NCI-H1048 (cell line): ENCODE data around the gene PRSS38.
"Not testable (repeated sequence)": the region's sequence is repeated elsewhere in the genome, so short reads cannot be mapped to it uniquely, and the experiment has no call there.

Experiments
- DNase-seq: peaks from one replicate; lab custom pipeline; 2025; lab: John Stamatoyannopoulos, UW

The PRSS38 gene

GRCh38 chr1:227844320-227845146, 29.1 kb downstream of the PRSS38 start:
- DNase-seq, result no peak

DNA sequence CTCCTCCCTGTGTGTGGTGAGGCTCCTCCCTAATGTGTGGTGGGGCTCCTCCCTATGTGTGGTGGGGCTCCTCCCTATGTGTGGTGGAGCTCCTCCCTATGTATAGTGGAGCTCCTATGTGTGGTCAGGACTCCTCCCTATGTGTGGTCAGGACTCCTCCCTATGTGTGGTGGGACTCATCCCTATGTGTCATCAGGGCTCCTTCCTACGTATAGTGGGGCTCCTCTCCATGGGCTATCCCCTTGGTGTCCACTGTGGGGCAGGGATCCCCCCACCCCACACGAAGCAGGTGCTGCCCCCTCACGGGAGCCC, 29.6 kb downstream of the PRSS38 start:
- DNase-seq, result no peak

- DNase-seq, result no peak
These were observed 30.0 kb downstream of the PRSS38 start for GRCh38 chr1:227845519-227845918.

DNA sequence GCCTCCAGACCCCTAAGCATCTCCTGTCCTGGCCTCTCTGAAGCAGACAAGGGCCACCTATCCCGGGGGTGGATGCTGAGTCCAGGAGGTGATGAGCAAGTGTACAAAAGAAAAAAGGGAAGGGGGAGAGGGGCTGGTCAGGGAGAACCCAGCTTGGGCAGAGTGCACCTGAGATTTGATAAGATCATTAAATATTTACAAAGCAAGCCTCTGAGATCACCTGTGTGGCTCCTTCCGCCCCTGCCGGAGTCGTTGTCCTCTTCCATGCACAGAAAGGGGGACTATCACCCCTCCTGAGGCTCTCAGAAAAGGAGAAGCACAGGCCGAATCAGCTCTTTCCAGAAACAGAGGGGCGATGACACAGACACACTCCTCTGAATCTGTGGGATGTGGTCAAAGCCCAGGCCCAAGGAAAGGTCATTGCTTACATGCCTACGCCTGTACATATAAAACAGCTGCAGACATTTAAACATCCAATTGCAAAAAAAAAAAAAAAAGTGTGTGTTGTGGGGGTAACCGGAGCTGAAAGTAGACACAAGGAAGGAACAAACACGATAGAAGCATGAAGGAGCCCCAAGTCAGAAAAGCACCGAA, 30.9 kb downstream of the PRSS38 start:
- no peak for DNase-seq

DNA sequence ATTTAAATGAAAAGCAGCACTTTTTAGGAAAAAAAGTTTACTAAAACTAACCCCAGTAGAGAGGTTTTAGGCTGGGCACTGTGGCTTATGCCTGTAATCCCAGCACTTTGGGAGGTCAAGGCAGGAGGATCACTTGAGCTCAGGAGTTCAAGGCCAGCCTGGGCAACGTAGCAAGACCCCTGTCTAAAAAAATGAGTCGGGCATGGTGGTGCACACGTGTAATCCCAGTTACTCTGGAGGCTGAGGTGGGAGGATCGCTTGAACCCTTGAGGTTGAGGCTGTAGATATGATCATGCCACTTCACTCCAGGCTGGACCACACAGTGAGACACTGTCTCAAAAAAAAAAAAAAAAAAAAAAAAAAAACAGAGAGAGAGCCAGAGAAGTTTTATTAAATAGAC, 31.6 kb downstream of the PRSS38 start:
- DNase-seq, result not testable (repeated sequence)

DNA sequence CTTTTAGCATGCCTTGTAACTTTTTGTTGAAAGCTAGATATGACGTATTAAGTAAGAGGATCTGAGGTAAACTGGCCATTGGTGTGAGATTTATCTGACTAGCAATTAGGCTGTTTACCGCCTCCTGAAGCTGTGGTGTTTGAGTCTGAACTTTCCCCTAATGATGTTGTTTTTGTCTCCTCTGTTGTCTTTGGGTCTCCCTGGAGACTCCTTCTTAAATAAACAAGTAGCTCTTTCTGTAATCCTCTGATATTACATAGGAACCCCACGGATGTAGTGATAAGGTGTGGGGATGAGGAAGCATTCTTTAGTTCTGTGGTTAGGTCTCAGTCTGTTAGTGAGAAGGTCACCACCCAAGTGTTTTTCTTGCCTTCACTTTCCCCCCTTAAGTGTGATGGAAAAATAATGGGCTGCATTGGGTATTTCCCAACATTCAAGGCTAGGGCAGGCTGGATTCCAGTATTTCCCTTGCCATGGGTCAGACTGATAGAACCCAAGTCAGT, 33.0 kb downstream of the PRSS38 start:
- no peak for DNase-seq

DNA sequence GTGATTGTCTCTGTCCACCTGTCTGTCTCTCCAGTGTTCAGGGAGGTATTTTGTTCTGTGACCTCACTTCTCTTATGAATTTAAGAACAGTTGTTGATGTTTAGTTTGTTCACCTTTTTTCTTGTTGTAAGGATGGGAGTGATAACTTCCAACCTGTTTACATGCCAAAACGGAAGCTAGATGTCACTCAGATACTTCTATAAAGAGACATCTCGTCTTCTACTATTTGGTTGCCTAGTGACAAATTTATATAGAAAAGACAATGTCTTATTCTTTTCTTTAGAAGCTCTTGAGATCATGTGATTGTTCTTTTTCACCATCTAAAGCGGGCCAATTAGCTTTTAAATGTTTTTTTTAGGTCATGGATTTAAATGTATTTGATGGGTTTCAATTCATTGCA, 33.8 kb downstream of the PRSS38 start:
- no peak for DNase-seq

DNA sequence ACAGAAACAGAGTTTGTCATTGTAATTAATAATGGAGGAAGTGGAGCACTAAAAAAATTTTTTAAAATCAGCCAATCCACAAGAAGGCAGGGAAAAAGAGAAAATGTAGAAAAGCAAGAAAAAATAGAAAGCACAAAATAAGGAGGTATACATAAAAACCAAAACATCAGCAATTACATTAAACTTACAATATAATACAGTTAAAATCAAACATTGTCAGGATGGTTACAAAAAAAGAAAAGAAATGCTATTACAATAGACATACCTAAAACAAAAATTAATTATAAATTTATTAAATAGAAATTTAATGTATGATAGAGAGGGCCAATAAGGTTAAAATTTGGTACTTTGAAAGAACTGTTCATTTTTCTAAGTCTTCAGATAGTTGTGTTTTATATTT, 38.7 kb downstream of the PRSS38 start:
- no peak for DNase-seq

DNA sequence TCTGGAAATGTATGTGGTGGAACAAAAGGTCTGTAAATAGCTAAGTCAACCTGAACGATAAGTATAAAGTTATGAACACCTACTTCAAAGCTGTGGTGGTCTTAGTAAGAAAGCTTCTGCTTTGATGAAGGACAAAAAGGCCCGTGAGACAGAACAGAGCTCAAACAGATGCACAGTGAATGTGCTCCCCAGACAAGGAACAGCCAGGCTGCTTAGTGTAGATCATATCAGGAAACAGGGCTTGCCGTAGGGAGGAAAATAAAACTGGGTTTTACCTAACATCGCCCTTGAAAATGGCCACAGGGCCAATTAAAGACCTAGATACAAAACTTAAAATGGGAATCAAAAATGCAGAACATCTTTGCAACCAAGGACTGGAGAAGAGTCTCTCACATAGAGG, 40.2 kb downstream of the PRSS38 start:
- DNase-seq, result no peak

- no peak for DNase-seq
These were observed 40.8 kb downstream of the PRSS38 start for GRCh38 chr1:227856147-227856858.

GRCh38 chr1:227864882-227865281, 49.4 kb downstream of the PRSS38 start:
- no peak for DNase-seq

GRCh38 chr1:227869279-227869842, 53.9 kb downstream of the PRSS38 start:
- DNase-seq, result no peak

- DNase-seq, result no peak
These were observed 54.4 kb downstream of the PRSS38 start for GRCh38 chr1:227869851-227870305.

- no peak for DNase-seq
These were observed 54.9 kb downstream of the PRSS38 start for GRCh38 chr1:227870366-227870765.

- not testable (repeated sequence) for DNase-seq
These were observed 56.4 kb downstream of the PRSS38 start for GRCh38 chr1:227871892-227872291.

GRCh38 chr1:227877810-227878209, 62.3 kb downstream of the PRSS38 start:
- DNase-seq, result not testable (repeated sequence)

- DNase-seq, result no peak
These were observed 65.0 kb downstream of the PRSS38 start for GRCh38 chr1:227880342-227880924.

DNA sequence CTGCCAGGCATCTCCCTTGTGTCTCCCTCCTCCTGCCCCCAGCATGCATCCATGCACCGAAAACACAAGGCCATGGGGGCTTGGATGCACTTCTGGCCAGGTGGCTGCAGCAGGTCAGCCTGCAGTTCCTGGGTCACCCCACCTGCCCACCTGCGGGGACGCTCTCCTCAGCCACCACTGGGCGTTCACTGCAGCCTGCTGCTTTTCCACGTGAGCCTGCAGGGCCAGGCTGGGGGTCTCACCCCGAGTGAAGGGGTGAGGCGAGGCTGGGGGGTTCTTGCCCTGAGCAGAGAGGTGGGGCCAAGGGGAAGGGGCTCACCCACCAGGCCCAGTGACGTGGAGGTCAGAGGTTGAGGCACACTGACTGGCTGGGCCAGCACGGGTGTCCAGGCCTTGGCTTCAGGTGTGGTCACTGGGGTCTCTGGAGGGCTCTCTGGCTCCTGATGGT, 67.6 kb downstream of the PRSS38 start:
- DNase-seq, result no peak

DNA sequence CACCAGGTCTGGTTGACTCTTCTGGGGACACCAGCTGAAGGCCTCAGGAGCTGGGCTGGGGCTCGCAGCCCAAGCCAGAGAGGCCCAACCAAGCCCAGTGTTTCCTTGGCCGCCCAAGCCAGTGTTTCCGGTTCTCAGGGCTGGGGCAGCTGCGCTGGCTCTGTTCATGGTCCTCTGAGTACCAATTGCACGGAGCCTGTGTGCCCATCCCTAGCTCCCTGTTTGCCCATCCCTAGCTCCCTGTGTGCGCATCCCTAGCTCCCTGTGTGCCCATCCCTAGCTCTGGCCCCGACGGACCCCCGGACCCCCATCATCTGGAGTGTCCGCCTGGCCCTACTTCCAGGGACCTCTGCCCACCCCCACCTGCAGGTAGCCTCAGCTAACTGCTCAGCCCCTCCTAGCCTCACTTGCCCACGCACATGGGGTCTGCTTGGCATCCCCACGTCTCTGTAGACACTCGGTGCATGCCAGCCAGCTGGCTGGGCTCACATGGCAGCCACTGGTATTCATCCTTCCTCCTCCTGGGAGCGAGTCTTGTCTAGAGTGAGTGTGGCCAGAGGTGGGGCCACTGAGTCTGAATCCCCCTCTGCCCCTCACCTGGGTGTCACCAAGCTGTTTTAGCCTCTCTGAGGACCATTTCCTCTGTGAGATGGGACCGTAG, 68.3 kb downstream of the PRSS38 start:
- DNase-seq, result no peak

DNA sequence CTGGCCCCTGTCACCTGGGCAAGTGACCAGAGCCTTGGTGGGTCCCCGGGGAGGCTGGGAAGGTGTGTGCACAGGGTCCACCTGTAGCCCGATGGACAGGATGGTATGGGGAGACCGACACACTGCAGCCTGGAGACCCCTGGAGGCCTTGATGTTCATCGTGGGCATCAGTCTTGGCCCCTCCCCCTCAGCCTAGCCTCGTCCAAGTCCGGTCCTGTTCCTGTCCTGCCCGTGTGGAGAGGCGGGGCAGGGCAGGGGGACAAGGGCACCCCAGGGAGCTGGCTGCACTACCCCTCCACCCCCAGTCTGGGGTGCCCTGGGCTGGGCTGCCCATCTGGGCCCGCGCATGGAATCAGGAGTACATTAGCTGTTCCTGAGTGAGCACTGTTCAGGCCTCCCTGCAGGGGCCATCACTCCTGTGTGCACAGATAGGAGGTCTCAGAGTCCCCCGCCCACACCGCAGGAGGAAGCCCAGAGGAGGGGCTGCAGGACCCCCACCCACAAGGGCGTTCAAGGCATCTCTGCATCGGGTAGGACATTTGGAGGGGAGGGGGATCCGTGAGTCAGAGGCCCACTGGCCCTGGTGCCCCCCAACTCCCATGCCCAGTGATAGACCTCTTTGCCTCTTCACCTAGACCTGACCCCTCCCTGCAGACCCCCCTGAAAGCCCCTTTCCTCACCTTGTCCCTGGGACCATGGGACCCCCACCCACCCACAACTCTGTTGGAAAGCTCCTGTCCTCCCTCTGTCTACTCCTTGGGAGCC, 69.1 kb downstream of the PRSS38 start:
- DNase-seq, result no peak

GRCh38 chr1:227885135-227885647, 69.7 kb downstream of the PRSS38 start:
- DNase-seq, result no peak
